ENCODE results near the gene SLC38A10. TPM values are rescaled to one million over a fixed set of nuclear protein-coding genes. Genes with fewer than 3 reads are reported as not detected.

The SLC38A10 gene
- total and polyA plus RNA-seq, 2 of the 4 experiments (the other 2 are of a cell fraction) = 12.7 to 46.7 TPM

DNA sequence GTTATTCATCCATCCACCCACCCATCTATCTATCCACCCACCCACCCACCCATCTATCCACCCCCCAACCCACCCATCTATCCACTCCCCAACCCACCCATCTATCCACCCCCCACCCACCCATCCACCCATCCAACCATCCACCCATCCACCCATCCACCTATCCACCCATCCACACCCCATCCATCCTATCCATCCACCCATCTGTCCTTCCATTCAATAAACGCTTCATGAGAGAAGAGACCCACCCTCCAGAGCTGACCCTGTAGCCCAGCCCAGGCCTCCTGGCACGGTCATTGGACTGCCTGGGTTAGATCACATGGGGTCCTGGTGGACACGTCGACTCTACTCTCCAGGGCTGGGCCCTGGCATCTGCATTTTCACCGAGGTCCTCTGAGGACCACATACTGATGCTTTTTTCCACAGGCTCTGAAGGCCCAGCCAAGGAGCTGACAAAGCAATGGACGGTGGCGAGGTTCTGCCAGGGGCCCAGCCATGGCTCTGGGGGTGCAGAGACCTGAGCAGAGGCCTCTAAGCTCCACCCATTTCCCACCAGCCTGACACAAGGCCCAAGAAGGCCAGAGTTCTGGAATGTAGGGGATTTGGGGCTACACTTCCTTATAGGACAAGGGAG lies 41.3 kb upstream of the SLC38A10 start:
- 100% methylated on average over 4 of the region's 7 CpGs; no CpG with 5 or more reads in 1 of the 2 experiments for whole genome bisulfite sequencing, 2 experiments (ENCODE audit: extremely low coverage in 2 of 2, insufficient read length in 1 of 2)
- dilution Hi-C loops (cut with HindIII; ENCODE audit: low sequenced_read_pairs, unreplicated experiment) = no loop called here

More for the DNA sequence above, 41.3 kb upstream of the SLC38A10 start:
- peaks cover 2% of the 10 kb centered on the region; the same call in 1 of the 2 replicates for H3K36me3 ChIP-seq (ENCODE audit: control insufficient read depth, insufficient read depth, low read length)
- H3K56ac ChIP-seq (ENCODE audit: extremely low read depth, insufficient read depth, low read length) = no peak overlapping the region
- BruUV-seq (replicated peaks) = no TSS peak
- peaks cover 0 to 25% of the 10 kb centered on the region in 2 experiments; a peak in 3 of 4 replicates for H3K79me1 ChIP-seq (ENCODE audit: low read depth in 1 of 2, low read length in 2 of 2)
- H4K5ac ChIP-seq (ENCODE audit: low read depth, low read length) = no peak overlapping the region
- H2BK120ac ChIP-seq (ENCODE audit: low read depth, low read length) = no peak overlapping the region
- DNase-seq = no peak
- no peak overlapping the region for H3K14ac ChIP-seq (replicated peaks; ENCODE audit: low read depth, low read length)
- no peak overlapping the region for H3K23ac ChIP-seq (ENCODE audit: low read depth, low read length)
- intact Hi-C loops (cut with micrococcal nuclease) (no loop called here), in situ Hi-C loops (cut with MboI; ENCODE audit: low sequenced_read_pairs) (no loop called here)
- no peak overlapping the region for H2AK9ac ChIP-seq (replicated peaks; ENCODE audit: low read depth, low read length, poor library complexity)
- no peak overlapping the region for H2BK20ac ChIP-seq (ENCODE audit: low read depth, low read length)
- H3K18ac ChIP-seq (ENCODE audit: low read depth, low read length) = no peak overlapping the region
- no peak overlapping the region for H3K4ac ChIP-seq (ENCODE audit: low read depth, low read length)
- no peaks in the 10 kb centered on the region for H3K9me3 ChIP-seq (ENCODE audit: control insufficient read depth, insufficient read depth, low read length)
- H2AFZ ChIP-seq (replicated peaks; ENCODE audit: low read length, poor library complexity) = no peak overlapping the region
- ATAC-seq (ENCODE audit: low read depth) = no peak
- H3K27me3 ChIP-seq (ENCODE audit: control insufficient read depth, insufficient read depth, low read length) = peaks cover 32% of the 10 kb centered on the region
- H3K4me1 ChIP-seq (ENCODE audit: control insufficient read depth, insufficient read depth, low read length) = peaks cover 17% of the 10 kb centered on the region
- no peak overlapping the region for H4K91ac ChIP-seq (ENCODE audit: insufficient read depth, low read depth, low read length)
- H4K8ac ChIP-seq (ENCODE audit: low read depth in 2 of 2, low read length in 2 of 2) = no peak overlapping the region
- no peak overlapping the region for H2AK5ac ChIP-seq (ENCODE audit: low read depth, low read length)
- no peak overlapping the region for H2BK5ac ChIP-seq (ENCODE audit: low read depth, low read length, poor library complexity, severe bottlenecking)
- H4K20me1 ChIP-seq (ENCODE audit: insufficient read depth, low read length) = peaks cover 28% of the 10 kb centered on the region
- POLR2A ChIA-PET (ENCODE audit: unreplicated experiment) = no interaction called here
- no peak overlapping the region for H2BK15ac ChIP-seq (ENCODE audit: low read depth, low read length)
- no peak overlapping the region for H3K27ac ChIP-seq (ENCODE audit: insufficient read depth, low read length)
- H3K4me2 ChIP-seq (ENCODE audit: low read depth, low read length) = no peak overlapping the region
- CTCF ChIA-PET = no interaction called here
- H3K9me1 ChIP-seq (ENCODE audit: insufficient read depth, low read length) = 0 out of 2 replicates have a peak, but pooled peaks cover 5% of the 10 kb centered on the region
- H3K4me3 ChIP-seq (ENCODE audit: insufficient read depth, low read depth, low read length) = no peak overlapping the region
- TF ChIP-seq SMC3 (IDR thresholded peaks at IDR 0.05; ENCODE audit: low read depth, low read length) (no peak), MXI1 (IDR thresholded peaks at IDR 0.05; ENCODE audit: borderline replicate concordance, low read depth, low read length) (no peak), FOS (IDR thresholded peaks at IDR 0.05; ENCODE audit: low read depth, low read length) (no peak), RCOR1 (IDR thresholded peaks at IDR 0.05; ENCODE audit: insufficient replicate concordance, low read length) (no peak), BHLHE40 (IDR thresholded peaks at IDR 0.05; ENCODE audit: low read depth, low read length) (no peak), RFX5 (IDR thresholded peaks at IDR 0.05; ENCODE audit: low read depth, low read length) (no peak), MAZ (IDR thresholded peaks at IDR 0.05; ENCODE audit: borderline replicate concordance, low read depth, low read length) (no peak), RAD21 (IDR thresholded peaks at IDR 0.05; ENCODE audit: low read length) (no peak), NFE2L2 (IDR thresholded peaks at IDR 0.05; ENCODE audit: low read depth, low read length) (no peak), CHD1 (IDR thresholded peaks at IDR 0.05; ENCODE audit: low read depth, low read length) (no peak), MAFK (IDR thresholded peaks at IDR 0.05; ENCODE audit: low read depth, low read length) (no peak), CEBPB (IDR thresholded peaks at IDR 0.05; ENCODE audit: low read depth, low read length) (no peak), POLR2A (IDR thresholded peaks at IDR 0.05; ENCODE audit: low read depth, low read length) (no peak)
- TF ChIP-seq, protein P1, sequence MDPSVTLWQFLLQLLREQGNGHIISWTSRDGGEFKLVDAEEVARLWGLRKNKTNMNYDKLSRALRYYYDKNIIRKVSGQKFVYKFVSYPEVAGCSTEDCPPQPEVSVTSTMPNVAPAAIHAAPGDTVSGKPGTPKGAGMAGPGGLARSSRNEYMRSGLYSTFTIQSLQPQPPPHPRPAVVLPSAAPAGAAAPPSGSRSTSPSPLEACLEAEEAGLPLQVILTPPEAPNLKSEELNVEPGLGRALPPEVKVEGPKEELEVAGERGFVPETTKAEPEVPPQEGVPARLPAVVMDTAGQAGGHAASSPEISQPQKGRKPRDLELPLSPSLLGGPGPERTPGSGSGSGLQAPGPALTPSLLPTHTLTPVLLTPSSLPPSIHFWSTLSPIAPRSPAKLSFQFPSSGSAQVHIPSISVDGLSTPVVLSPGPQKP (IDR thresholded peaks at IDR 0.05; ENCODE audit: borderline replicate concordance, low read depth, low read length) = no peak
- TF ChIP-seq, protein P2, sequence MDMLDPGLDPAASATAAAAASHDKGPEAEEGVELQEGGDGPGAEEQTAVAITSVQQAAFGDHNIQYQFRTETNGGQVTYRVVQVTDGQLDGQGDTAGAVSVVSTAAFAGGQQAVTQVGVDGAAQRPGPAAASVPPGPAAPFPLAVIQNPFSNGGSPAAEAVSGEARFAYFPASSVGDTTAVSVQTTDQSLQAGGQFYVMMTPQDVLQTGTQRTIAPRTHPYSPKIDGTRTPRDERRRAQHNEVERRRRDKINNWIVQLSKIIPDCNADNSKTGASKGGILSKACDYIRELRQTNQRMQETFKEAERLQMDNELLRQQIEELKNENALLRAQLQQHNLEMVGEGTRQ (IDR thresholded peaks at IDR 0.05; ENCODE audit: low read depth, low read length) = no peak
- TF ChIP-seq, protein P3, sequence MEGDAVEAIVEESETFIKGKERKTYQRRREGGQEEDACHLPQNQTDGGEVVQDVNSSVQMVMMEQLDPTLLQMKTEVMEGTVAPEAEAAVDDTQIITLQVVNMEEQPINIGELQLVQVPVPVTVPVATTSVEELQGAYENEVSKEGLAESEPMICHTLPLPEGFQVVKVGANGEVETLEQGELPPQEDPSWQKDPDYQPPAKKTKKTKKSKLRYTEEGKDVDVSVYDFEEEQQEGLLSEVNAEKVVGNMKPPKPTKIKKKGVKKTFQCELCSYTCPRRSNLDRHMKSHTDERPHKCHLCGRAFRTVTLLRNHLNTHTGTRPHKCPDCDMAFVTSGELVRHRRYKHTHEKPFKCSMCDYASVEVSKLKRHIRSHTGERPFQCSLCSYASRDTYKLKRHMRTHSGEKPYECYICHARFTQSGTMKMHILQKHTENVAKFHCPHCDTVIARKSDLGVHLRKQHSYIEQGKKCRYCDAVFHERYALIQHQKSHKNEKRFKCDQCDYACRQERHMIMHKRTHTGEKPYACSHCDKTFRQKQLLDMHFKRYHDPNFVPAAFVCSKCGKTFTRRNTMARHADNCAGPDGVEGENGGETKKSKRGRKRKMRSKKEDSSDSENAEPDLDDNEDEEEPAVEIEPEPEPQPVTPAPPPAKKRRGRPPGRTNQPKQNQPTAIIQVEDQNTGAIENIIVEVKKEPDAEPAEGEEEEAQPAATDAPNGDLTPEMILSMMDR (conservative IDR thresholded peaks at IDR 0.05; ENCODE audit: low read depth, low read length) = no peak
- H3K9ac ChIP-seq (ENCODE audit: low read depth, low read length) = no peak overlapping the region

Measured in IMR-90 (cell line).